Nephron progenitor cell (in vitro differentiated cells): Measurements from ENCODE around the gene DSCAM.

Source experiments
- DNase-seq: peaks from one replicate; pipeline ENCODE4 v3.0.0; 2021
- H3K27ac Mint-ChIP-seq: 2 replicates; pipeline ENCODE4 v1.8.0; 2021; ENCODE audit warnings: mild to moderate bottlenecking, moderate library complexity, mixed read lengths
- H3K27me3 Mint-ChIP-seq: 2 replicates; pipeline ENCODE4 v1.8.0; 2021; ENCODE audit warnings: mild to moderate bottlenecking, low read depth, mixed read lengths; ENCODE audit not compliant: poor library complexity
- H3K36me3 Mint-ChIP-seq: 2 replicates; pipeline ENCODE4 v1.8.0; 2021; ENCODE audit warnings: low read depth, mixed read lengths
- H3K4me1 Mint-ChIP-seq: 2 replicates; pipeline ENCODE4 v1.8.0; 2021; ENCODE audit warnings: mixed read lengths
- H3K4me3 Mint-ChIP-seq: 2 replicates; pipeline ENCODE4 v1.8.0; 2021; ENCODE audit warnings: mild to moderate bottlenecking, moderate library complexity, mixed read lengths
- H3K9me3 Mint-ChIP-seq: 2 replicates; pipeline ENCODE4 v1.8.0; 2021; ENCODE audit warnings: mild to moderate bottlenecking, moderate library complexity, mixed read lengths
- CTCF ChIP-seq: fragments of 200-600 bp; sonication (generic); IDR thresholded peaks from 2 replicates; pipeline ENCODE4 v1.5.0; 2021; ENCODE audit warnings: antibody characterized with exemption

DSCAM gene

GRCh38 chr21:40751221-40751620, 95.7 kb downstream of the DSCAM start:
- Mint-ChIP-seq H3K4me1 (peaks cover 5% of the 10 kb centered on the region), H3K27ac (no peak overlapping the region), H3K36me3 (no peaks in the 10 kb centered on the region), H3K4me3 (no peak overlapping the region), H3K9me3 (peaks cover 6% of the 10 kb centered on the region), H3K27me3 (peaks cover 7% of the 10 kb centered on the region)
- DNase-seq: no peak
- no peak for TF ChIP-seq CTCF

GRCh38 chr21:40736145-40736544, 110.8 kb downstream of the DSCAM start:
- no peaks in the 10 kb centered on the region for H3K9me3 Mint-ChIP-seq
- no peaks in the 10 kb centered on the region for H3K36me3 Mint-ChIP-seq
- no peak overlapping the region for H3K27ac Mint-ChIP-seq
- H3K4me1 Mint-ChIP-seq: no peaks in the 10 kb centered on the region
- H3K27me3 Mint-ChIP-seq: peaks cover 8% of the 10 kb centered on the region
- TF ChIP-seq CTCF: no peak
- DNase-seq: no peak
- no peak overlapping the region for H3K4me3 Mint-ChIP-seq

- Mint-ChIP-seq H3K4me3 (no peak overlapping the region), H3K4me1 (no peaks in the 10 kb centered on the region), H3K9me3 (no peaks in the 10 kb centered on the region), H3K27me3 (peaks cover 8% of the 10 kb centered on the region), H3K36me3 (no peaks in the 10 kb centered on the region), H3K27ac (no peak overlapping the region)
- DNase-seq: no peak
- TF ChIP-seq CTCF: no peak
Observed at GRCh38 chr21:40733024-40733397, 113.9 kb downstream of the DSCAM start.

- no peak for TF ChIP-seq CTCF
- no peaks in the 10 kb centered on the region for H3K9me3 Mint-ChIP-seq
- no peak overlapping the region for H3K27ac Mint-ChIP-seq
- no peaks in the 10 kb centered on the region for H3K4me1 Mint-ChIP-seq
- no peak overlapping the region for H3K4me3 Mint-ChIP-seq
- peaks cover 10% of the 10 kb centered on the region for H3K27me3 Mint-ChIP-seq
- DNase-seq: no peak
- no peaks in the 10 kb centered on the region for H3K36me3 Mint-ChIP-seq
Observed at GRCh38 chr21:40732253-40733023, 114.5 kb downstream of the DSCAM start.

- Mint-ChIP-seq H3K9me3 (no peaks in the 10 kb centered on the region), H3K36me3 (no peaks in the 10 kb centered on the region)
- no peak for TF ChIP-seq CTCF
Observed at GRCh38 chr21:40731206-40731605, 115.8 kb downstream of the DSCAM start.

GRCh38 chr21:40730426-40730800, 116.5 kb downstream of the DSCAM start:
- H3K4me3 Mint-ChIP-seq: no peak overlapping the region
- TF ChIP-seq CTCF: no peak
- no peak overlapping the region for H3K27ac Mint-ChIP-seq
- no peaks in the 10 kb centered on the region for H3K9me3 Mint-ChIP-seq
- DNase-seq: no peak
- no peaks in the 10 kb centered on the region for H3K4me1 Mint-ChIP-seq
- H3K27me3 Mint-ChIP-seq: peaks cover 10% of the 10 kb centered on the region
- H3K36me3 Mint-ChIP-seq: no peaks in the 10 kb centered on the region

More at GRCh38 chr21:40731206-40731605, 115.8 kb downstream of the DSCAM start:
- no peaks in the 10 kb centered on the region for H3K4me1 Mint-ChIP-seq
- peaks cover 10% of the 10 kb centered on the region for H3K27me3 Mint-ChIP-seq
- H3K4me3 Mint-ChIP-seq: no peak overlapping the region
- DNase-seq: no peak
- no peak overlapping the region for H3K27ac Mint-ChIP-seq
